Endothelial cell of umbilical vein (primary cell): ENCODE results near the gene INMT. TPM values are rescaled to one million over a fixed set of nuclear protein-coding genes. Genes with fewer than 3 reads are reported as not detected.

ENCODE experiments used
- BruUV-seq: library from RNA; stranded (reverse); fragments of 400-500 nt; replicated peaks from 2 replicates; lab custom pipeline; 2021; lab: Mats Ljungman, UMichigan
- CTCF ChIA-PET: fragments of 300-600, 350-600 bp; sonication (Branson Sonifier 250); formaldehyde crosslinking; loops from one replicate; lab custom pipeline; 2021; ENCODE audit warnings: antibody characterized with exemption, inconsistent platforms; lab: Charles Lee
- POLR2A ChIA-PET: fragments of 300-600, 350-600 bp; sonication (Branson Sonifier 250); formaldehyde crosslinking; loops from one replicate; lab custom pipeline; 2021; ENCODE audit warnings: antibody characterized with exemption, inconsistent platforms; lab: Charles Lee
- DNase-seq: peaks from one replicate; pipeline ENCODE4 v3.0.0-alpha.2; 2011; ENCODE audit warnings: low read depth, low spot score
- FAIRE-seq: peaks from 2 replicates; lab custom pipeline; 2011; peaks lifted over from hg19 to GRCh38; lab: Jason Lieb, UNC
- H2AFZ ChIP-seq: 2 replicates; pipeline ENCODE4 v1.6.0; 2012; ENCODE audit warnings: low read depth, low read length, control low read depth, inconsistent platforms
- H3K27ac ChIP-seq: 2 replicates; pipeline ENCODE4 v1.5.1; 2011; ENCODE audit warnings: low read depth, mild to moderate bottlenecking, control low read depth, low read length, moderate library complexity; ENCODE audit not compliant: insufficient read depth
- H3K27me3 ChIP-seq, 2 experiments: 2 replicates each; pipeline versions ENCODE4 v1.6.0 to v1.6.1; 2011; ENCODE audit warnings: low read length in 2 of 2, mixed read lengths in 1 of 2; ENCODE audit not compliant: control insufficient read depth in 2 of 2, insufficient read depth in 2 of 2
- H3K36me3 ChIP-seq, 2 experiments: 2 replicates in 1 of 2; 3 replicates in 1 of 2; pipeline ENCODE4 v1.5.1; 2011; ENCODE audit warnings: low read length in 2 of 2, mild to moderate bottlenecking in 1 of 2, moderate library complexity in 1 of 2; ENCODE audit not compliant: control insufficient read depth in 2 of 2, insufficient read depth in 2 of 2; ENCODE audit errors: extremely low read depth in 1 of 2
- H3K4me1 ChIP-seq: 3 replicates; pipeline ENCODE4 v1.5.1; 2011; ENCODE audit warnings: mild to moderate bottlenecking, low read length; ENCODE audit not compliant: control insufficient read depth, insufficient read depth; ENCODE audit errors: extremely low read depth
- H3K4me2 ChIP-seq: 2 replicates; pipeline ENCODE4 v1.6.1; 2011; ENCODE audit warnings: low read length, control low read depth, mixed read lengths; ENCODE audit not compliant: insufficient read depth
- H3K4me3 ChIP-seq, 3 experiments: fragments of 200-600 bp in 1 of 3; sonication (generic), shearing (Covaris generic) in 1 of 3; replicated peaks in 1 of 3; 2 replicates each; pipeline ENCODE4 v1.5.1; 2011 to 2016; ENCODE audit warnings: control low read depth in 3 of 3, low read length in 3 of 3, mild to moderate bottlenecking in 2 of 3, inconsistent platforms in 1 of 3, low read depth in 1 of 3, moderate library complexity in 1 of 3; ENCODE audit not compliant: insufficient read depth in 1 of 3
- H3K79me2 ChIP-seq: 2 replicates; pipeline ENCODE4 v1.6.0; 2012; ENCODE audit warnings: low read length, inconsistent platforms; ENCODE audit not compliant: control insufficient read depth, insufficient read depth
- H3K9ac ChIP-seq: replicated peaks from 2 replicates; pipeline ENCODE3; 2011; ENCODE audit warnings: low read length, control low read depth; ENCODE audit not compliant: insufficient read depth; ENCODE audit errors: extremely low read depth
- H3K9me1 ChIP-seq: replicated peaks from 3 replicates; pipeline ENCODE4 v1.6.0; 2011; ENCODE audit warnings: mild to moderate bottlenecking, low read length; ENCODE audit not compliant: control insufficient read depth, insufficient read depth; ENCODE audit errors: extremely low read depth
- H3K9me3 ChIP-seq: replicated peaks from 2 replicates; pipeline ENCODE4 v1.5.1; 2012; ENCODE audit warnings: low read length, inconsistent platforms; ENCODE audit not compliant: control insufficient read depth, insufficient read depth
- H4K20me1 ChIP-seq: replicated peaks from 2 replicates; pipeline ENCODE3; 2011; ENCODE audit warnings: mild to moderate bottlenecking, low read length; ENCODE audit not compliant: control insufficient read depth, insufficient read depth; ENCODE audit errors: extremely low read depth
- CTCF ChIP-seq, 2 donors: IDR thresholded peaks; 1 replicate in 1 of 2; 2 replicates in 1 of 2; pipeline ENCODE4 v1.5.1; 2011; ENCODE audit warnings: low read length in 2 of 2, mild to moderate bottlenecking in 2 of 2, moderate library complexity in 2 of 2, control low read depth in 1 of 2, inconsistent platforms in 1 of 2, low read depth in 1 of 2; ENCODE audit not compliant: insufficient read depth in 1 of 2; ENCODE audit errors: extremely low read depth in 1 of 2
- EZH2 ChIP-seq: IDR thresholded peaks from 2 replicates; pipeline ENCODE4 v1.6.1; 2012; ENCODE audit warnings: borderline replicate concordance, low read depth, mild to moderate bottlenecking, moderate library complexity, low read length, inconsistent platforms; ENCODE audit not compliant: severe bottlenecking
- FOS ChIP-seq: IDR thresholded peaks from 2 replicates; pipeline ENCODE4 v1.6.1; 2011; ENCODE audit warnings: mild to moderate bottlenecking, low read length, moderate library complexity, borderline replicate concordance; ENCODE audit not compliant: insufficient read depth
- GATA2 ChIP-seq: IDR thresholded peaks from 2 replicates; pipeline ENCODE4 v1.7.0; 2011; ENCODE audit warnings: low read depth, mild to moderate bottlenecking, moderate library complexity, mixed read lengths, low read length; ENCODE audit not compliant: insufficient read length, insufficient read depth
- JUN ChIP-seq: IDR thresholded peaks from 2 replicates; pipeline ENCODE4 v1.6.1; 2011; ENCODE audit warnings: borderline replicate concordance, low read depth; ENCODE audit not compliant: insufficient read length, insufficient read depth
- MYC ChIP-seq: IDR thresholded peaks from one replicate; pipeline ENCODE4 v1.6.1; 2011; ENCODE audit warnings: mild to moderate bottlenecking, low read depth, low read length
- POLR2A ChIP-seq: IDR thresholded peaks from 2 replicates; pipeline ENCODE4 v1.6.1; 2012; ENCODE audit warnings: low read depth, mild to moderate bottlenecking, control low read depth, low read length
- POLR2AphosphoS5 ChIP-seq: IDR thresholded peaks from 2 replicates; pipeline ENCODE4 v1.6.1; 2012; ENCODE audit warnings: low read depth, mild to moderate bottlenecking, control low read depth, low read length, moderate library complexity; ENCODE audit not compliant: insufficient read depth
- dilution Hi-C: fragments of 300-500 bp; cut with MboI; formaldehyde crosslinking; loops from one replicate; pipeline ENCODE4 v1.15.0; 2019; ENCODE audit warnings: low sequenced_read_pairs; ENCODE audit not compliant: extremely low pct_ligation_motif_present
- intact Hi-C: fragments of 100-400 bp; cut with micrococcal nuclease; formaldehyde crosslinking; loops from one replicate; pipeline ENCODE4 v1.10.0; 2022
- polyA plus RNA-seq, 4 experiments: library from polyadenylated mRNA; depleted of rRNA in 3 of 4; stranded (reverse) in 3 of 4; unstranded in 1 of 4; fragments of >200 nt; gene quantifications; 2 replicates each; pipeline versions ENCODE4 v1.2.1 to v1.2.3, GENCODE V29; 2011 to 2012; ENCODE audit warnings: missing spikeins in 1 of 4
- total RNA-seq: library from RNA; stranded (reverse); gene quantifications from 2 replicates; pipeline ENCODE4 v1.2.3, GENCODE V29; 2021
- TF ChIP-seq, protein P1 (sequence below): IDR thresholded peaks from 2 replicates; pipeline ENCODE4 v1.6.1; 2011; ENCODE audit not compliant: insufficient read depth, insufficient read length

The INMT gene
- total and polyA plus RNA-seq, 2 donors (not counting 3 experiments of a cell fraction or from before 2014, with no cell fraction given), result not detected

DNA sequence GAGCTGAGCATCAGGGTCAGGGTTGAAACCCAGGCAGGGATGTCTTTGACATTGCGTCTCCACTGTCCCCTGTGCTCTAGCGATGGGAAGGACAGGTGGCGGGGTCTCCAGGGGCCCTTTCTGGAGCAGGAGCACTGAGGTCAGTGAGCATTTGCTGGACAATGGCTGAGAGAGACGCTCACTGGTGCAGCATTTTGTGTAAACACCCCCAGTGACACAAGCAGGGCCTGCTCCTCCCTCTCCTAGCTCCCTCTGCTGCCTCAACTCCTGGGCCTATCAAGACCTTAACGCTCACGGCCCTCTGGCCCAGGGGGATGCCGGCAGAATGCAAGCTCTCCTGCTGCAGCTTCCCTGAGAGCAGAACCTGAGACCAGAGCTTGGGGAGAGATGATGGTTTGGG, 17.4 kb upstream of the INMT start:
- Histone ChIP-seq H3K27me3 (peaks cover 5 to 16% of the 10 kb centered on the region in 2 experiments), H4K20me1 (no peaks in the 10 kb centered on the region), H3K27ac (no peak overlapping the region), H3K79me2 (no peaks in the 10 kb centered on the region), H3K9ac (no peak overlapping the region), H3K4me3 (no peak overlapping the region), H3K4me2 (no peak overlapping the region), H3K36me3 (no peaks in the 10 kb centered on the region), H3K9me3 (no peaks in the 10 kb centered on the region), H2AFZ (no peak overlapping the region), H3K4me1 (no peaks in the 10 kb centered on the region), H3K9me1 (no peaks in the 10 kb centered on the region)
- dilution Hi-C loops (no loop called here), intact Hi-C loops (no loop called here)
- TF ChIP-seq, protein P1, sequence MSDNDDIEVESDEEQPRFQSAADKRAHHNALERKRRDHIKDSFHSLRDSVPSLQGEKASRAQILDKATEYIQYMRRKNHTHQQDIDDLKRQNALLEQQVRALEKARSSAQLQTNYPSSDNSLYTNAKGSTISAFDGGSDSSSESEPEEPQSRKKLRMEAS, result no peak
- TF ChIP-seq MYC (no peak), POLR2AphosphoS5 (no peak), POLR2A (no peak), JUN (no peak), EZH2 (no peak), FOS (no peak), GATA2 (no peak), CTCF (IDR thresholded peaks at IDR 0.05; ENCODE audit: extremely low read depth in 1 of 2, insufficient read depth in 1 of 2, low read depth in 1 of 2, low read length in 2 of 2) (no peak)
- no TSS peak for BruUV-seq
- CTCF ChIA-PET, result no interaction called here
- DNase-seq (no peak), FAIRE-seq (no peak)
- POLR2A ChIA-PET, result no interaction called here
